ENCODE measurements around the gene GNB4.
A peak's percentile ranks its signal among the peaks of the same experiment; 100 is the strongest.

GNB4 gene

GRCh38 chr3:179418610-179419009 lies 32.7 kb downstream of the GNB4 start:
- no peak overlapping the region for H3K4me3 ChIP-seq (ENCODE audit: low read depth, low read length)
- TF ChIP-seq CTCF (IDR thresholded peaks at IDR 0.05; ENCODE audit: insufficient read depth, low read length, missing control alignments): no peak
- ChIA-PET POLR2A (no interaction called here), CTCF (interaction anchor here (0.7 to 1.3 kb wide), 2 partner anchors 97 to 140 kb away, joined by 3 to 4 read pairs; no protein-coding TSS in a partner anchor)
- DNase-seq (ENCODE audit: low read depth, low spot score): no peak

GRCh38 chr3:179416681-179417080 lies 34.6 kb downstream of the GNB4 start:
- ChIA-PET CTCF (interaction anchor here (1.2 to 1.3 kb wide), 3 partner anchors 9 to 142 kb away, joined by 3 read pairs; no protein-coding TSS in a partner anchor), POLR2A (no interaction called here)
- H3K4me3 ChIP-seq (ENCODE audit: low read depth, low read length): no peak overlapping the region
- peak; percentile 16 for DNase-seq (ENCODE audit: low read depth, low spot score)
- no peak for TF ChIP-seq CTCF (IDR thresholded peaks at IDR 0.05; ENCODE audit: insufficient read depth, low read length, missing control alignments)

- CTCF ChIA-PET: interaction anchor here (0.6 kb wide), 1 partner anchor 139 kb away, joined by 3 read pairs; no protein-coding TSS in a partner anchor
- no peak for TF ChIP-seq CTCF (IDR thresholded peaks at IDR 0.05; ENCODE audit: insufficient read depth, low read length, missing control alignments)
- POLR2A ChIA-PET: no interaction called here
- DNase-seq (ENCODE audit: low read depth, low spot score): no peak
- no peak overlapping the region for H3K4me3 ChIP-seq (ENCODE audit: low read depth, low read length)
These were observed 35.9 kb downstream of the GNB4 start for GRCh38 chr3:179415377-179415776.

GRCh38 chr3:179414804-179415203 lies 36.5 kb downstream of the GNB4 start:
- no peak for TF ChIP-seq CTCF (IDR thresholded peaks at IDR 0.05; ENCODE audit: insufficient read depth, low read length, missing control alignments)
- no peak overlapping the region for H3K4me3 ChIP-seq (ENCODE audit: low read depth, low read length)
- POLR2A ChIA-PET: no interaction called here
- DNase-seq (ENCODE audit: low read depth, low spot score): no peak
- CTCF ChIA-PET: no interaction called here

- no peak for TF ChIP-seq CTCF (IDR thresholded peaks at IDR 0.05; ENCODE audit: insufficient read depth, low read length, missing control alignments)
- no peak overlapping the region for H3K4me3 ChIP-seq (ENCODE audit: low read depth, low read length)
- ChIA-PET POLR2A (no interaction called here), CTCF (interaction anchor here (1.5 kb wide), 1 partner anchor 147 kb away, joined by 7 read pairs; no protein-coding TSS in a partner anchor)
- no peak for DNase-seq (ENCODE audit: low read depth, low spot score)
These were observed 40.3 kb downstream of the GNB4 start for GRCh38 chr3:179410999-179411398.

GRCh38 chr3:179410331-179410730 lies 40.9 kb downstream of the GNB4 start:
- no peak for TF ChIP-seq CTCF (IDR thresholded peaks at IDR 0.05; ENCODE audit: insufficient read depth, low read length, missing control alignments)
- peak; percentile 28 for DNase-seq (ENCODE audit: low read depth, low spot score)
- ChIA-PET CTCF (interaction anchor here (1.5 kb wide), 1 partner anchor 148 kb away, joined by 7 read pairs; no protein-coding TSS in a partner anchor), POLR2A (no interaction called here)
- no peak overlapping the region for H3K4me3 ChIP-seq (ENCODE audit: low read depth, low read length)

Data from AG04449 (cell line).